Liver (tissue), 3 donors: Measurements from ENCODE around the gene RASGRF1.

Experiments
- ATF3 ChIP-seq: IDR thresholded peaks from 2 replicates; pipeline ENCODE4 v1.6.1; 2016; ENCODE audit warnings: antibody characterized with exemption
- CTCF ChIP-seq: fragments of 150-350 bp; IDR thresholded peaks from 2 replicates; pipeline ENCODE4 v1.5.1; 2017; ENCODE audit warnings: improper control_type of control experiment, low read depth, low read length; ENCODE audit not compliant: missing input control
- FOXA1 ChIP-seq: IDR thresholded peaks from 2 replicates; pipeline ENCODE4 v1.6.1; 2016; ENCODE audit warnings: antibody characterized with exemption
- SP1 ChIP-seq: IDR thresholded peaks from 2 replicates; pipeline ENCODE4 v1.6.1; 2018; ENCODE audit warnings: antibody characterized with exemption, mild to moderate bottlenecking
- YY1 ChIP-seq: IDR thresholded peaks from 2 replicates; pipeline ENCODE4 v1.6.1; 2016; ENCODE audit warnings: antibody characterized with exemption, mild to moderate bottlenecking
- donor health status: healthy.
- donor health status: healthy.

GRCh38 chr15:79067969-79068368 lies 22.6 kb downstream of the RASGRF1 start:
- no peak for TF ChIP-seq SP1
- no peak for TF ChIP-seq CTCF
- TF ChIP-seq ATF3 = no peak
- no peak for TF ChIP-seq FOXA1
- no peak for TF ChIP-seq YY1
